ENCODE data around the gene FRMPD2.

FRMPD2 gene

DNA sequence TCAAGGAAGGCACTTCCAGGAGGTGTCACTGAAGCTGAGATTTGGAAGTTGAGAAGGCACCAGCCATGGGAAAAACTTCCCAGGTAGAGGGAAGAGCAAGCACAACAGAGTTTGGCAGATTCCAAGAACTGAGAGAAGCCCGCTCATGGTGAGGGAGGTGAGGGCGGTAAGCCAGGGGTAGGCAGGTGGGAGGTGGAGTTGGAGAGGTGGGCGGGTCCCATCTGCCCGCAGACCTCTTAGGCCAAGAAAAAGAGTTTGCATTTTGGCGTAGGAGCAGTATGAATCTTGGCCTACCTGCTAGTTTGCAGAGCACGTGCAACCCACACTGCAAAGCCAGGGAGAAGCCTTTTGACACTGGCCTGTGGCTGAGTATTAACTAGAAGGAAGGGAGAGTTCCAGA, 18.8 kb downstream of the FRMPD2 start:
- Histone ChIP-seq H3K27ac (no peak overlapping the region), H3K27me3 (peaks cover 0 to 3% of the 10 kb centered on the region in 2 donors), H3K36me3 (no peaks in the 10 kb centered on the region), H3K9me3 (no peaks in the 10 kb centered on the region), H3K4me1 (no peaks in the 10 kb centered on the region), H3K4me3 (no peak overlapping the region)
- DNase-seq: no peak
- intact Hi-C loops (cut with DNase I; ENCODE audit: low total_unique reads): no loop called here
- TF ChIP-seq, protein P1, sequence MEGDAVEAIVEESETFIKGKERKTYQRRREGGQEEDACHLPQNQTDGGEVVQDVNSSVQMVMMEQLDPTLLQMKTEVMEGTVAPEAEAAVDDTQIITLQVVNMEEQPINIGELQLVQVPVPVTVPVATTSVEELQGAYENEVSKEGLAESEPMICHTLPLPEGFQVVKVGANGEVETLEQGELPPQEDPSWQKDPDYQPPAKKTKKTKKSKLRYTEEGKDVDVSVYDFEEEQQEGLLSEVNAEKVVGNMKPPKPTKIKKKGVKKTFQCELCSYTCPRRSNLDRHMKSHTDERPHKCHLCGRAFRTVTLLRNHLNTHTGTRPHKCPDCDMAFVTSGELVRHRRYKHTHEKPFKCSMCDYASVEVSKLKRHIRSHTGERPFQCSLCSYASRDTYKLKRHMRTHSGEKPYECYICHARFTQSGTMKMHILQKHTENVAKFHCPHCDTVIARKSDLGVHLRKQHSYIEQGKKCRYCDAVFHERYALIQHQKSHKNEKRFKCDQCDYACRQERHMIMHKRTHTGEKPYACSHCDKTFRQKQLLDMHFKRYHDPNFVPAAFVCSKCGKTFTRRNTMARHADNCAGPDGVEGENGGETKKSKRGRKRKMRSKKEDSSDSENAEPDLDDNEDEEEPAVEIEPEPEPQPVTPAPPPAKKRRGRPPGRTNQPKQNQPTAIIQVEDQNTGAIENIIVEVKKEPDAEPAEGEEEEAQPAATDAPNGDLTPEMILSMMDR (IDR thresholded peaks at IDR 0.05): no peak

DNA sequence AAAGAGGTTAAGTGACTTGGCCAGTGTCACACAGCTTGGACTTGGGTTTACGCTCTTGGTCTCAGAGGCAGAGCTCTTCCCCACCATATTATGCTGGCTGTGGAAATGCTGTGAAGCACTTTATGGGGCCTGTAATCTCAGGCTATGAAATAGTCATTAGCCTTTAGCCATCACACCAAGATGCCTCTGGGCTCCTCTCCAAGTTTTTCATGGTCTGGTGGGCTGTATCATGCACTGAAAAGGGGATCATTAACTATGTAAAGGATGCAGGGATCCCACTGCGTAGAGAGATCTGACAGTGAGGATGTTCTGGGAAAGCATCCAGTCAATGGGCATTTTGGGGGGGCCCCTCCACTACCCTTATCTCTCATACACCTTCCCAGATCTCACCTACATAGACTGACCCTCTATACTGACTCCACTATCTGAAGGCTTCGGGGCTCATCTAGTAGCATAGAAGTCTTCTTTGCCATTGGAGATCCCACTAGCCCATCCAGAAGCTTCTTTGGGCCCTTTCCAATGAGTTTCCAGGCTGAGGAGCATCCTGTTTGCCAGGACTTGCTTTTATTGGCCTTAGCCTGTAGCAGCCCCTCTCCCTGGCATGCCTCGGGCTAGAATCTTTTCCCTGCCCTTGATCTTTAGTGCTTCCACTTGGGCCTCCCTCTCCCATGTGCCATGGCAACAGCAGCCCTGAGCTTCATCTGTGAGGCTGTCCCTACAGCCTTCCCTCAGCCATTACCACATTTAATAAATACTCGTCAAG, 19.6 kb downstream of the FRMPD2 start:
- Histone ChIP-seq H3K36me3 (no peaks in the 10 kb centered on the region), H3K27me3 (peaks cover 0 to 3% of the 10 kb centered on the region in 2 donors), H3K27ac (no peak overlapping the region), H3K9me3 (no peaks in the 10 kb centered on the region), H3K4me3 (no peak overlapping the region), H3K4me1 (no peaks in the 10 kb centered on the region)
- no peak for DNase-seq
- TF ChIP-seq, protein P1 (IDR thresholded peaks at IDR 0.05): no peak
- intact Hi-C loops (cut with DNase I; ENCODE audit: low total_unique reads): no loop called here

- intact Hi-C loops (cut with DNase I; ENCODE audit: low total_unique reads): no loop called here
- Histone ChIP-seq H3K4me1 (no peaks in the 10 kb centered on the region), H3K9me3 (no peaks in the 10 kb centered on the region), H3K27ac (no peak overlapping the region), H3K27me3 (peaks cover 0 to 3% of the 10 kb centered on the region in 2 donors), H3K4me3 (no peak overlapping the region), H3K36me3 (no peaks in the 10 kb centered on the region)
- DNase-seq: no peak
- TF ChIP-seq, protein P1 (IDR thresholded peaks at IDR 0.05): no peak
Observed at GRCh38 chr10:48253970-48254657, 20.4 kb downstream of the FRMPD2 start.

- Histone ChIP-seq H3K27me3 (peaks cover 0 to 3% of the 10 kb centered on the region in 2 donors), H3K36me3 (no peaks in the 10 kb centered on the region), H3K9me3 (no peaks in the 10 kb centered on the region), H3K27ac (no peak overlapping the region), H3K4me1 (no peaks in the 10 kb centered on the region), H3K4me3 (no peak overlapping the region)
- DNase-seq: no peak
- TF ChIP-seq, protein P1 (IDR thresholded peaks at IDR 0.05): no peak
- intact Hi-C loops (cut with DNase I; ENCODE audit: low total_unique reads): no loop called here
Observed at GRCh38 chr10:48252354-48252650, 22.2 kb downstream of the FRMPD2 start.

DNA sequence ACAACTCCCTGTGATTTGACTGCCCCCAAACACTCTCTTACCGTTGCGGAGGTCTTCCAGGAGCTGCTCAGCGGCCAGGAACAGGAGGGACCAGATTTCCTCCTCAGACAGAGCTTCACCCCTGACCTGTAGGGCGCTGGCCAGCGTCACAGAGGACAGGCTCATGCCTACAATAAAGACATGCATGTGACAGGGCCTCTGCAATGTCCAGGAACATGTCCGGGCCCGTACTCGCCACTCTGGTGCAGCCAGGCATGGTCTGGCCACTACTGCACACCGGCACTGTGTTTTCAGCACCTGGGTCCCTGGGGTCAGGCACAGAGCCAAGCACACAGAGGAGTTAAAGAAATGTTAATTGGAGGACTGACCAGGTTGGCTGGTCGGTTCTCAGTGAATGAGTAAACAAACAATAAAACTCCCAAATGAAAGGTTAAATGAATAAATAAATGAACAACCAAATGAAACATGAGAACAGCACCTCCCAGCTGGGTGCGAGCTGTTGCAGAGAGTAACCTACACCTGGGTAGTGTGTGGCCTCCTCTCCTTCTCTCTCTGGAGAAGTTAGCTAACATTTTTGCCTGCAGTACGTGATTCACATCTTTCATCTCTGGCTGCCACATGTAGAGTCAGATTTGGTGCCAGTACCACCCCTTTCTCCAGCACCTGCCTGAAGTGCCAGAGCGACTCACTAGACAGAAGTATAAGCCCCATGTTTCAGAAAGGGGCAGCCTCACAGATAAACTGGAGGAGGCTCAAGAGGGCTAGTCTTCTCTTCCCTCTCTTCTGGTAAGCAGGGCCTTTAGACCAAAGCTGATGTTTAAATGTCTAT, 22.8 kb downstream of the FRMPD2 start:
- no peak overlapping the region for H3K27ac ChIP-seq

More for the DNA sequence above, 22.8 kb downstream of the FRMPD2 start:
- H3K9me3 ChIP-seq: no peaks in the 10 kb centered on the region
- no peaks in the 10 kb centered on the region for H3K36me3 ChIP-seq
- intact Hi-C loops (cut with DNase I; ENCODE audit: low total_unique reads): no loop called here
- TF ChIP-seq, protein P1 (IDR thresholded peaks at IDR 0.05): no peak
- H3K4me3 ChIP-seq: no peak overlapping the region
- H3K4me1 ChIP-seq: no peaks in the 10 kb centered on the region
- peaks cover 0 to 3% of the 10 kb centered on the region in 2 donors for H3K27me3 ChIP-seq
- no peak for DNase-seq
